T-helper 2 cell treated with Interferon-gamma antibody and Interleukin-4, amounts not matched to agents 100 ng/mL and 5 ng/mL, for 36 hours (primary cell): ENCODE data around the gene RPRML. TPM values are rescaled to one million over a fixed set of nuclear protein-coding genes. Genes with fewer than 3 reads are reported as not detected.
"Not testable (repeated sequence)": the region's sequence is repeated elsewhere in the genome, so short reads cannot be mapped to it uniquely, and the experiment has no call there.

Experiments
- intact Hi-C: fragments of 100-400 bp; cut with micrococcal nuclease; formaldehyde crosslinking; loops from one replicate; pipeline ENCODE4 v1.15.1; 2023
- total RNA-seq: library from RNA; stranded (reverse); gene quantifications from 2 replicates; pipeline ENCODE4 v1.2.3, GENCODE V29; 2022

The RPRML gene
- total RNA-seq: not detected in 2 replicates

DNA sequence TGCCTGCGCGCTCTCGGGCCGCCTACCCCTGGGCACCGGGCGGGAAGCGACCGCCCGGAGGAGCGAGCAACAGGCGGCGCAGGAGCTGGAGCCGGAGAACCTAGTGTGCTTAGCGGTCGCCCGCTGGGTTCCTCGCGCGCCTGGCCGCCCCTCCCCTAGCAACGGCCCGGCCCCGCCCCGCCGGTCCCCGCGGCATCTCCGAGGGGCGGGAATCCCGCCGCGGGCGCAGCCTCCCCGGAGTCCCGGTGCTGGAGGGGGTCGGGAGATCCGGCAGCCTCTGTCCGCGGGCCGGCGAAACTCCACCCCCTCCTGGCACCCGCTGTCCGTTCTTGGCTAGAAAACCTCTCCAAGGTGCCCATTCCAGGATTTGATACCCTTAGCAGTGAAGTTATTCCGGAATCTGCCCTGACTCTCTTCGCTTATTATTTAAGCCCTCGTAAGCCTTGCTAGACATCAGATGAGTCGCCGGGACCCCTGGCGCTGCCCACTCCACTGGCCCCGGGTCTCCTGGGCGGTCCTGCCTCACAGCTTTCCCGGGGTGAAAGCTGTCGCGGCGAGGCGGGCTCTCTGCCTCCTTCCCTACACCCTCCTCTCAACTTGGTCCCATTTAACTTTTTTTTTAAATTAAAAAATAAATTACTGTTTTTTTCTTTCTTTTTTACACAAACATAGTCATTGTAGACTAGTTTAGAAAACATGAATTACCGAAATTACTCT, at the start of gene RPRML:
RPRML (minus strand) TSS at position 107 of the 717 bp plus-strand sequence. CDS start 246 bp downstream, outside the sequence.
- intact Hi-C loops: no loop called here

DNA sequence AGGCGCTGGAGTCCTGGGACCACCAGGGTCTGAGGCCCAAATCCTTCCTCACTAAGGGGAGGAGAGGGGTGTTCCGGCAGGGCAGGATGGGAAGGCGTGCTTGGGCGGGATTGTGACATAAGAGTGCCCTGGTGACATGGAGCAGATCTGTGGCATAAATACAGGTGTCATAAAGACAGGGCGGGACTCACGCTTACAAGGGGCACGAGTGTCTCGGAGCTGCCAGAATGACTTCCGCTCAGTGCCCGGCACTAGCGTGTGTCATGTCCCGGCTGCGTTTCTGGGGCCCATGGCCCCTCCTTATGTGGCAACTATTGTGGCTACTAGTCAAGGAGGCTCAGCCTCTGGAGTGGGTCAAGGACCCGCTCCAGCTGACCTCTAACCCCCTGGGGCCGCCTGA, 37.9 kb upstream of the RPRML start:
- intact Hi-C loops: not testable (repeated sequence)

DNA sequence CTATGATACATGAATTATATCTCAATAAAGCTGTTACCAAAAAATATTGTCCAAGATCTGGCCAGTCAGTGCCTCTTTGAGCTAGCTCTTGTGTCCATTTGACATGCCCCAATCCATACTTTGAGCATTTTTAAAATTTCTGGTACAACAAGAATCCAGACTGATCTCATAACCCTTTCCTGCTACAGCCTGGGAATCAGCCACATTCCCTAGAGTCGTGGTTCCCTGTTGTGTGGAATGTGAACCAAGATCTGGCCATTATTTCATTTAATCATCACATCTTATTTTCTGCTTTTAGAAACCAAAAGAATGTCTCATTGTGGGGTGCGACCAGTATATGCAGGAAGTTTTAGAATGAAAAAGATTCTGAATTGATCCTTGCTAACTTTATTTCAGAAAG, 34.3 kb upstream of the RPRML start:
- intact Hi-C loops: no loop called here

GRCh38 chr17:47012457-47012856, 33.4 kb upstream of the RPRML start:
- intact Hi-C loops: no loop called here

- intact Hi-C loops: no loop called here
Measured at GRCh38 chr17:47009759-47010594, 30.9 kb upstream of the RPRML start.

GRCh38 chr17:47004906-47005305, 25.9 kb upstream of the RPRML start:
- intact Hi-C loops: no loop called here

GRCh38 chr17:47003864-47004263, 24.8 kb upstream of the RPRML start:
- intact Hi-C loops: not testable (repeated sequence)

GRCh38 chr17:46995841-46996571, 17.0 kb upstream of the RPRML start:
- intact Hi-C loops: no loop called here

DNA sequence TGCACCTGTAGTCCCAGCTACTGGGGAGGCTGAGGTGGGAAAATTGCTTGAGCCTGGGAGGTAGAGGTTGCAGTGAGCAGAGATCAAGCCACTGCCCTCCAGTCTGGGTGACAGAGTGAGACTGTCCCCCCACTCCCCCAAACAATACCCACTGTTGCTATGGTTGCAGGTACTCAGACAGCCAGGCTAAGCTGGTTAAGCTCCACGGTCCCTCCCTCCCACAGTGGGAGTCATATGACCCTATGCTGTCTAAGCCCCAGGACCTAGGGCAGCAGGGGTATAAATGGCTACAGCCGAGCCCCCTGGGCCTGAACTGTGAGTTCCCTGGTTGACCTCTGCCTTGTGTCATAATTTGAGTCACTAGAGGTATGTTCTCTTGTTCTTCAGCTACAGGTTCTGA, 15.9 kb upstream of the RPRML start:
- intact Hi-C loops: no loop called here

DNA sequence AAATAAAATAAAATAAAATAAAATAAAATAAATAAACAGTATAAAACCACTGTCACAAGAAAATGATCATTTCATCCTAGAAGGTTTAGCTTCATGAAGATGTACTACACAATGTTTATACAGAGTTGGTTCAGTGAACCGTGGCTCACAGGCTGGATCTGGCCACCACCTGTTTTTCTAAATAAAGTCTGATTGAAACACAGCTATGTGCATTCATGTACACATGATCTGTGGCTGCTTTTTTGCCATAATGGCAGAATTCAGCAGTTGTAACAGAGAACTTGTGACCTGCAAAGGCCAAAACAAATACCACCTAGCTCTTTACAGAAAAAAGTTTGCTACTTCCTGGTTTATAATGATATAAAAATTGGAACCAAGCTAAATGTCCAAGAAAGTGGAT, 12.6 kb upstream of the RPRML start:
- intact Hi-C loops: no loop called here

DNA sequence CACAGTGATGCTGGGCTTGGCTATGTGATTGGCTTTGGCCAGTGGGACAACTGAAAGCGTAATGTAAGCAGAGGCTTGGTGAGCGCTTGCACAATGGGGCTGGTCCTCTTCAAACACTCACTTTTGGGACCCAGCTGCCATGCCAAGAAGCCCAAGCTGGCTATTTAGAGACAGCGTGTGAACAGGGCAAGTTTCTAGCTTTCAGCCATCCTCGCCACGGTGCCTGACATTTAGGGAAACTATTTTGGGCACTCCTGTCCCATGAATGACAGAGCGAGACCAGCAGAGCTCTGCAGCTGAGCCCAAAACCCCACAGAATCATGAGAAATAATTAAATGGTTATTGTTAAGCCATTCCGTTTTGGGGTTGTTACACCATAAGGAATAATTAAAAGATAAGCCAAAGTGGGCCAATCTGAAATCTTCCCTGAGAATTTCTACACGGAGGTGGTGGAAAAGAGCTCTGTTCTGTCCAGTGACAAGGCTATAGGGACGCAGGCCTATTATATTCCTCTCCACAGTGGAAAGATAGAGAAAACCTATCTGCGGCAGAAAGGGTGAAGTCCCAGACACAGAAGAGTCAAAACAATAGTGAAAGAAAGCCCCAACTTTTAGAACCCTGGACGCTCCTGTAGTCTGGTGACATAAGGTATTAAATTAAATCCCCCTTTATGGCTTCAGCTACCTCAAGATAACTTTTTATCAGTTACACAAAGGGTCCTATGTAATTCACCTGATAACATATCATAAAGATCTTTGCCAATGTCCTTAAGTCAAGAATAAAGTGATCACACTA, 10.8 kb upstream of the RPRML start:
- intact Hi-C loops: no loop called here

DNA sequence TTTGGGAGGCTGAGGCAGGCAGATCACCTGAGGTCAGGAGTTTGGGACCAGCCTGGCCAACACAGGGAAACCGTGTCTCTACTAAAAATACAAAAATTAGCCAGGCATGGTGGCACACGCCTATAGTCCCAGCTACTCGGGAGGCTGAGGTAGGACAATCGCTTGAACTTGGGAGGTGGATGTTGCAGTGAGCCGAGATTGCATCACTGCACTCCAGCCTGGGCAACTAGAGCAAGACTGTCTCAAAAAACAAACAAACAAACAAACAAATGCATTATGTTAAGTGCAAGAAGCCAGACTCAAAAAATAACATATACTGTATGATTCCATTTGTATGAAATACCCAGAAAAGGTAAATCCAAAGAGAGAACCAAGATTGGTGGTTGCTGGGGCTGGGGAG, 8.9 kb upstream of the RPRML start:
- intact Hi-C loops: not testable (repeated sequence)

GRCh38 chr17:46986366-46986765, 7.3 kb upstream of the RPRML start:
- intact Hi-C loops: no loop called here

DNA sequence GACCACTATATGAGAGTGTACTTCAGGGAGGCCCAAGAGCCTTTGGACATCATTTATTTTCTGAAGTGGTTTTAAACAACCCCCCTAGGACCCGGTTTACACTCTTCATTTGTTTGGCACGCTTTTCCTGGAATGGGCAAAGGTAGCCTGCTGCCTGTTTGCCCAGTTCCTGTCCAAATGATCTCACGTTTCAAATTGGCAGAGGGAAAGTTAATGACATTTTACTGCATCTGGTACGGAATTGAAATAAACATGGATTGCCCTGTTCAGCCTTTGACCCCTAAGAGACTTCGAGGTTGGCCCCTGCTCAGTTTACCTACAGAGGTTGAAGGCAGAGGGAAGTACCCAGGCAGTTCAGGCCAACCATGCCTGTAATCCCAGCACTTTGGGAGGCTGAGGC, 5.8 kb upstream of the RPRML start:
- intact Hi-C loops: no loop called here

DNA sequence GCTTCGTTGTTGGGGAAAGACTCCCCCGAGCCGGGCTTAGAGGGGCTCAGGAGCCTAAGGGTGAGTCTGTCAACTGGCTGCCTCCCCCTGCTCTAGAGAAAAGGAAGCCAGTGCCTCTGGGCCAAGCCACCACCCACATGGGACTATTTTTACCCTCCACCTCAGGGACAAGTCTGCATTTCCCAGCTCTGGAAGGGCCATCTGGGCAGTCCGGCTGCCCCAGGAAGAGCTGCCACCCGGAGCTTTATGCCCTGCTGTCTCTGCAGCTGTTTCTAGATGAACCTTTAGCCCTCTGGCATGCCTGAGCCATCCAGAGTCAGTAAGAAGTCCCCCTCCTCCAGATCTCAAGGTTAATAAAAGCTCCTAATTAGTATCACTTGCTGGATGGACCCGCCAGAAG, 5.3 kb upstream of the RPRML start:
- intact Hi-C loops: no loop called here

DNA sequence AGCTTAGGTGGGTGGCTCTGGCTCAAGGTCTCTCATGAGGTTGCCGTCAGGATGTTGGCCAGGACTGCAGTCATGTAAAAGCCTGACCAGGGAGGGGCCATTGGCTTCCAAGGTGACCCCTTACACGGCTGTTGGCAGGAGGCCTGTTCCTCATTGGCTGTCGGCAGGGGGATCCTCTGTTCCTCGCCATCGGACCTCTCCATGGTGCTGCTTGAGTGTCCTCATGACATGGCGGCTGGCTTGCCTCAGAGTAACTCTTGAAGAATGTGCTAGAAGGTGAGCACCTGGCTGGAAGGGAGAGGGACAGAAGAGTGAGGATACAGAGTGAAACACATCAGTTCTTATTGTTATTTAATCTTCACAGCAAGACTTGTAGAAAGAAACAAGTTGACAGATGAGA, 4.7 kb upstream of the RPRML start:
- intact Hi-C loops: no loop called here

DNA sequence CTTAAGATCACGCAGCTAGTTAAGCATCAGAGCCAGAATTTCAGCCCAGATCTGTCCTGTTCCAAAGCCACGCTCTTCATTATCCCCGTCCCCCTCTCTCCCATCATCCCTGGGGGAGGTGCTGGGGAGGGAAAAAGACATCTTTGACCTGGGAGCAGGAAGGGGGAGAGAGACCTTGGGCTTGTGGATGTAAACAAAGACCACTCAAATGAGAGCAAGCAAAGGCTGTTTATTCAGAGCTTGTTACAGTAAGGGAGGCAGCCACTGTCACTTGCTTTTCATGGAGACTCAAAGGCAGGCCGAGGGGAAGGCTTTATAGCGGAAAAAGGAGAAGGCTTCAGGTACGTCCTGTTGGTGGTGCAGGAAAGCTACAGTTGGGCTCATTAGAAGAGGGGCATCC, 3.5 kb upstream of the RPRML start:
- intact Hi-C loops: no loop called here

GRCh38 chr17:46978489-46979146, 435 bp downstream of the RPRML start:
- intact Hi-C loops: no loop called here

- intact Hi-C loops: no loop called here
Measured at GRCh38 chr17:46977750-46978488, 1.1 kb downstream of the RPRML start.

DNA sequence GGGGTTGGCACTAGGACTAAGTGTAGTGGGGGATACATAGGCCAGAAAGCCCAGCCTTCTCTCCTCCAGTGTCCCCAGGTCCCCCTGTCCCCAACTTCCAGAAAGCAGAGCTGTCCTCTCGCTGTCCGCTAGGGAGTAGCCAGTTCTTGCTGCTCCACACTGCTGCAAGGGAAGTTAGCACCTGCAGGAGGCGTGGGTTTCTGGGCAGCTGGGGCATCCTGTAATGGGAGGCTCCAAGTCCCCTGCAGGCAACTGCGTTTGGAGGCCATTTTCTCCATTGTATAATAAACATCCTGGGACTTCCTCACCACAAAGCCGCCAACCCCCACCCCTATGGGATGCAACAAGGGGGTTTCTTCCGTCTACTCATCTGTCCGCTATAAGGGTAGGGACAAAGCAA, 1.7 kb downstream of the RPRML start:
- intact Hi-C loops: no loop called here
